HL-60 (cell line): ENCODE data around the gene AGA.

Experiments used
- REST ChIP-seq: IDR thresholded peaks from 2 replicates; pipeline ENCODE4 v1.6.1; 2012; ENCODE audit warnings: low read depth; ENCODE audit not compliant: insufficient replicate concordance
- TF ChIP-seq, protein P1 (sequence below): IDR thresholded peaks from one replicate; pipeline ENCODE4 v1.5.1; 2011; ENCODE audit warnings: low read length, control low read depth, inconsistent platforms; ENCODE audit not compliant: insufficient read depth

DNA sequence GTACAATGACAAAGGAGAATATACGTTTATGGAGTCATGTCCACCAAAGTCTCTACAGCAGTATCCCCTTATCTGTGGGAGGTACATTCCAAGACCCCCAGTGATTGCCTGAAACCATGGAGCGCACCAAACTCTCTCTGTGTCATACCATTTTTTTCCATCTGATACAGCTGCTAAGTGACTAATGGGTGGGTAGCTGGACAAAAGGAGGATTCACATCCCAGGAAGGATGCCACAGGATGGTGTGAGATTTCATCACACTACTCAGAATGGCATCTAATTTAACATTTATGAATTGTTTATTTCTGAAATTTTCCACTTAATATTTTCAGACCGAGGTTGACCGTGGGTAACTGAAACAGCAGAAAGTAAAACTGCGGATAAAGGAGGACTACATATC lies 49.8 kb upstream of the AGA start:
- TF ChIP-seq, protein P1, sequence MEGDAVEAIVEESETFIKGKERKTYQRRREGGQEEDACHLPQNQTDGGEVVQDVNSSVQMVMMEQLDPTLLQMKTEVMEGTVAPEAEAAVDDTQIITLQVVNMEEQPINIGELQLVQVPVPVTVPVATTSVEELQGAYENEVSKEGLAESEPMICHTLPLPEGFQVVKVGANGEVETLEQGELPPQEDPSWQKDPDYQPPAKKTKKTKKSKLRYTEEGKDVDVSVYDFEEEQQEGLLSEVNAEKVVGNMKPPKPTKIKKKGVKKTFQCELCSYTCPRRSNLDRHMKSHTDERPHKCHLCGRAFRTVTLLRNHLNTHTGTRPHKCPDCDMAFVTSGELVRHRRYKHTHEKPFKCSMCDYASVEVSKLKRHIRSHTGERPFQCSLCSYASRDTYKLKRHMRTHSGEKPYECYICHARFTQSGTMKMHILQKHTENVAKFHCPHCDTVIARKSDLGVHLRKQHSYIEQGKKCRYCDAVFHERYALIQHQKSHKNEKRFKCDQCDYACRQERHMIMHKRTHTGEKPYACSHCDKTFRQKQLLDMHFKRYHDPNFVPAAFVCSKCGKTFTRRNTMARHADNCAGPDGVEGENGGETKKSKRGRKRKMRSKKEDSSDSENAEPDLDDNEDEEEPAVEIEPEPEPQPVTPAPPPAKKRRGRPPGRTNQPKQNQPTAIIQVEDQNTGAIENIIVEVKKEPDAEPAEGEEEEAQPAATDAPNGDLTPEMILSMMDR = no peak
- TF ChIP-seq REST = no peak
